OCI-LY1 (cell line): ENCODE results near the gene LAMC1.

ENCODE experiments used
- EZH2 ChIP-seq: fragments of 200-600 bp; sonication (generic), shearing (Covaris generic); IDR thresholded peaks from 2 replicates; pipeline ENCODE4 v1.8.0; 2017; ENCODE audit warnings: borderline replicate concordance, mixed run types, mild to moderate bottlenecking, antibody characterized with exemption, low read length, moderate library complexity, mixed read lengths
- TF ChIP-seq, protein P1 (sequence below): fragments of 200-600 bp; sonication (generic), shearing (Covaris generic); IDR thresholded peaks from 2 replicates; pipeline ENCODE4 v1.5.1; 2017; ENCODE audit warnings: mild to moderate bottlenecking, antibody characterized with exemption, low read length, moderate library complexity, mixed read lengths

GRCh38 chr1:183029591-183030000 lies 6.4 kb downstream of the LAMC1 start:
- TF ChIP-seq, protein P1, sequence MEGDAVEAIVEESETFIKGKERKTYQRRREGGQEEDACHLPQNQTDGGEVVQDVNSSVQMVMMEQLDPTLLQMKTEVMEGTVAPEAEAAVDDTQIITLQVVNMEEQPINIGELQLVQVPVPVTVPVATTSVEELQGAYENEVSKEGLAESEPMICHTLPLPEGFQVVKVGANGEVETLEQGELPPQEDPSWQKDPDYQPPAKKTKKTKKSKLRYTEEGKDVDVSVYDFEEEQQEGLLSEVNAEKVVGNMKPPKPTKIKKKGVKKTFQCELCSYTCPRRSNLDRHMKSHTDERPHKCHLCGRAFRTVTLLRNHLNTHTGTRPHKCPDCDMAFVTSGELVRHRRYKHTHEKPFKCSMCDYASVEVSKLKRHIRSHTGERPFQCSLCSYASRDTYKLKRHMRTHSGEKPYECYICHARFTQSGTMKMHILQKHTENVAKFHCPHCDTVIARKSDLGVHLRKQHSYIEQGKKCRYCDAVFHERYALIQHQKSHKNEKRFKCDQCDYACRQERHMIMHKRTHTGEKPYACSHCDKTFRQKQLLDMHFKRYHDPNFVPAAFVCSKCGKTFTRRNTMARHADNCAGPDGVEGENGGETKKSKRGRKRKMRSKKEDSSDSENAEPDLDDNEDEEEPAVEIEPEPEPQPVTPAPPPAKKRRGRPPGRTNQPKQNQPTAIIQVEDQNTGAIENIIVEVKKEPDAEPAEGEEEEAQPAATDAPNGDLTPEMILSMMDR, result no peak
- TF ChIP-seq EZH2, result no peak
